GM04503 (cell line): ENCODE measurements around the gene ZNF689.
"Not testable (repeated sequence)": the region's sequence is repeated elsewhere in the genome, so short reads cannot be mapped to it uniquely, and the experiment has no call there.

Experiments used
- DNase-seq: peaks from one replicate; pipeline ENCODE4 v3.0.0-alpha.2; 2012; ENCODE audit warnings: low read depth

The ZNF689 gene

GRCh38 chr16:30609926-30610839 lies at the start of gene ZNF689:
Gene ZNF689, minus strand, starts transcription at chr16:30610389. Its CDS starts 348 bp downstream, at chr16:30610041.
- DNase-seq: peak; percentile 89

- DNase-seq: peak; percentile 82
These were observed 48.7 kb upstream of the ZNF689 start for GRCh38 chr16:30658731-30659506.

- DNase-seq: peak; percentile 99
These were observed 47.9 kb upstream of the ZNF689 start, which contains the start of gene FBRS for GRCh38 chr16:30657866-30658730. Gene FBRS, plus strand, starts transcription at chr16:30658431. Its CDS starts 1,088 bp downstream, at chr16:30659519.

- DNase-seq: no peak
These were observed 47.0 kb upstream of the ZNF689 start for GRCh38 chr16:30656974-30657865.

GRCh38 chr16:30656388-30656787 lies 46.2 kb upstream of the ZNF689 start:
- no peak for DNase-seq

- DNase-seq: no peak
These were observed 45.7 kb upstream of the ZNF689 start for GRCh38 chr16:30655815-30656347.

- no peak for DNase-seq
These were observed 44.7 kb upstream of the ZNF689 start for GRCh38 chr16:30654856-30655255.

- no peak for DNase-seq
These were observed 42.5 kb upstream of the ZNF689 start for GRCh38 chr16:30652718-30653117.

- no peak for DNase-seq
These were observed 41.8 kb upstream of the ZNF689 start for GRCh38 chr16:30652005-30652296.

- DNase-seq: peak; percentile 15
These were observed 41.2 kb upstream of the ZNF689 start for GRCh38 chr16:30651124-30652004.

GRCh38 chr16:30650369-30651123 lies 40.4 kb upstream of the ZNF689 start, which contains the start of gene PRR14:
Gene PRR14, plus strand, starts transcription at chr16:30650960. Its CDS starts 686 bp downstream, at chr16:30651646.
- DNase-seq: peak; percentile 93

- DNase-seq: no peak
These were observed 39.7 kb upstream of the ZNF689 start for GRCh38 chr16:30649725-30650368.

- no peak for DNase-seq
These were observed 37.0 kb upstream of the ZNF689 start for GRCh38 chr16:30647274-30647571.

GRCh38 chr16:30645727-30646126 lies 35.5 kb upstream of the ZNF689 start:
- DNase-seq: no peak

GRCh38 chr16:30644334-30644830 lies 34.2 kb upstream of the ZNF689 start:
- no peak for DNase-seq

GRCh38 chr16:30641378-30641982 lies 31.3 kb upstream of the ZNF689 start:
- no peak for DNase-seq

- no peak for DNase-seq
These were observed 27.8 kb upstream of the ZNF689 start for GRCh38 chr16:30637944-30638343.

- not testable (repeated sequence) for DNase-seq
These were observed 26.9 kb upstream of the ZNF689 start for GRCh38 chr16:30637139-30637538.
